H9 (cell line): ENCODE measurements around the gene OMP. TPM values are rescaled to one million over a fixed set of nuclear protein-coding genes. Genes with fewer than 3 reads are reported as not detected.

ENCODE experiments used
- DNase-seq: peaks from one replicate; pipeline ENCODE4 v3.0.0-alpha.2; 2017
- H2AFZ ChIP-seq: one replicate; pipeline ENCODE4 v1.6.1; 2013; ENCODE audit warnings: mild to moderate bottlenecking, low read length, control low read depth, moderate library complexity
- H2AK5ac ChIP-seq: 2 replicates; pipeline ENCODE4 v1.6.1; 2013; ENCODE audit warnings: low read length, control low read depth, mixed read lengths; ENCODE audit not compliant: insufficient read length
- H2BK120ac ChIP-seq: one replicate; pipeline ENCODE4 v1.6.1; 2013; ENCODE audit warnings: low read depth, mild to moderate bottlenecking, low read length, control low read depth, inconsistent platforms; ENCODE audit not compliant: poor library complexity, severe bottlenecking
- H2BK12ac ChIP-seq: 2 replicates; pipeline ENCODE4 v1.6.1; 2013; ENCODE audit warnings: low read length, control low read depth, mixed read lengths, low read depth; ENCODE audit not compliant: insufficient read length
- H2BK15ac ChIP-seq: 2 replicates; pipeline ENCODE4 v1.6.1; 2013; ENCODE audit warnings: low read depth, low read length, control low read depth
- H2BK20ac ChIP-seq: one replicate; pipeline ENCODE4 v1.6.1; 2013; ENCODE audit warnings: low read depth, mild to moderate bottlenecking, low read length, control low read depth, inconsistent platforms; ENCODE audit not compliant: poor library complexity, severe bottlenecking
- H2BK5ac ChIP-seq: 2 replicates; pipeline ENCODE4 v1.6.1; 2013; ENCODE audit warnings: low read length, control low read depth, mixed read lengths; ENCODE audit not compliant: insufficient read length
- H3K14ac ChIP-seq: 2 replicates; pipeline ENCODE4 v1.6.1; 2013; ENCODE audit warnings: low read length, control low read depth; ENCODE audit not compliant: insufficient read depth
- H3K18ac ChIP-seq: 2 replicates; pipeline ENCODE4 v1.6.1; 2013; ENCODE audit warnings: low read depth, mild to moderate bottlenecking, mixed read lengths, low read length, control low read depth; ENCODE audit not compliant: insufficient read length
- H3K23ac ChIP-seq: 2 replicates; pipeline ENCODE4 v1.6.1; 2013; ENCODE audit warnings: low read length, control low read depth, mixed read lengths, low read depth; ENCODE audit not compliant: insufficient read length
- H3K23me2 ChIP-seq: 2 replicates; pipeline ENCODE4 v1.6.1; 2013; ENCODE audit warnings: low read depth, mild to moderate bottlenecking, mixed read lengths, low read length, control low read depth; ENCODE audit not compliant: insufficient read length, poor library complexity, severe bottlenecking
- H3K27ac ChIP-seq: 2 replicates; pipeline ENCODE4 v1.5.1; 2013; ENCODE audit warnings: low read length, control low read depth, mixed read lengths, low read depth; ENCODE audit not compliant: insufficient read length
- H3K27me3 ChIP-seq: 2 replicates; pipeline ENCODE4 v1.6.1; 2013; ENCODE audit warnings: low read length, control low read depth, inconsistent platforms; ENCODE audit not compliant: insufficient read depth
- H3K4ac ChIP-seq: 2 replicates; pipeline ENCODE4 v1.6.1; 2013; ENCODE audit warnings: low read depth, mild to moderate bottlenecking, control low read depth, inconsistent platforms, low read length, moderate library complexity
- H3K4me1 ChIP-seq: 2 replicates; pipeline ENCODE4 v1.6.1; 2013; ENCODE audit warnings: low read length, control low read depth, inconsistent platforms; ENCODE audit not compliant: insufficient read depth
- H3K4me2 ChIP-seq: 2 replicates; pipeline ENCODE4 v1.6.1; 2013; ENCODE audit warnings: low read length, control low read depth, mixed read lengths; ENCODE audit not compliant: insufficient read length, insufficient read depth
- H3K56ac ChIP-seq: 2 replicates; pipeline ENCODE4 v1.6.1; 2013; ENCODE audit warnings: low read depth, mild to moderate bottlenecking, mixed read lengths, low read length, control low read depth; ENCODE audit not compliant: insufficient read length
- H3K79me1 ChIP-seq: 2 replicates; pipeline ENCODE4 v1.6.1; 2013; ENCODE audit warnings: low read depth, mild to moderate bottlenecking, moderate library complexity, low read length, control low read depth, inconsistent platforms; ENCODE audit not compliant: insufficient read depth, poor library complexity, severe bottlenecking
- H3K79me2 ChIP-seq: 2 replicates; pipeline ENCODE4 v1.6.1; 2013; ENCODE audit warnings: low read length, control low read depth, inconsistent platforms; ENCODE audit not compliant: insufficient read depth
- H3K9ac ChIP-seq: 2 replicates; pipeline ENCODE4 v1.6.1; 2013; ENCODE audit warnings: low read length, control low read depth, mixed read lengths; ENCODE audit not compliant: insufficient read length; ENCODE audit errors: extremely low read depth
- H3K9me3 ChIP-seq: one replicate; pipeline ENCODE4 v1.6.1; 2013; ENCODE audit warnings: low read depth, low read length, inconsistent platforms; ENCODE audit not compliant: control insufficient read depth
- H3T11ph ChIP-seq: one replicate; pipeline ENCODE4 v1.6.1; 2013; ENCODE audit warnings: mild to moderate bottlenecking, low read length, control low read depth, inconsistent platforms
- H4K20me1 ChIP-seq: one replicate; pipeline ENCODE4 v1.6.1; 2013; ENCODE audit not compliant: control insufficient read depth, insufficient read length, insufficient read depth
- H4K5ac ChIP-seq: 2 replicates; pipeline ENCODE4 v1.6.1; 2013; ENCODE audit warnings: low read depth, mild to moderate bottlenecking, mixed read lengths, low read length, control low read depth; ENCODE audit not compliant: insufficient read length
- H4K8ac ChIP-seq: replicated peaks from 2 replicates; pipeline ENCODE4 v1.6.1; 2013; ENCODE audit warnings: low read length, control low read depth, mixed read lengths, low read depth; ENCODE audit not compliant: insufficient read length
- H4K91ac ChIP-seq: 2 replicates; pipeline ENCODE4 v1.6.1; 2013; ENCODE audit warnings: low read depth, mild to moderate bottlenecking, moderate library complexity, mixed read lengths, low read length, control low read depth; ENCODE audit not compliant: insufficient read length
- H3K27ac Mint-ChIP-seq, 3 experiments: 2 replicates in 2 of 3; 3 replicates in 1 of 3; pipeline ENCODE4 v1.8.0; 2020 to 2021; ENCODE audit warnings: mixed read lengths in 3 of 3, mild to moderate bottlenecking in 1 of 3, moderate library complexity in 1 of 3
- H3K27me3 Mint-ChIP-seq: 2 replicates; pipeline ENCODE4 v1.8.0; 2021; ENCODE audit warnings: low read depth, mild to moderate bottlenecking, moderate library complexity, mixed read lengths
- H3K36me3 Mint-ChIP-seq, 3 experiments: 2 replicates in 2 of 3; 3 replicates in 1 of 3; pipeline ENCODE4 v1.8.0; 2020 to 2021; ENCODE audit warnings: low read depth in 3 of 3, mixed read lengths in 3 of 3; ENCODE audit not compliant: insufficient read depth in 1 of 3
- H3K4me1 Mint-ChIP-seq, 2 experiments: 2 replicates each; pipeline ENCODE4 v1.8.0; 2020; ENCODE audit warnings: mixed read lengths in 2 of 2
- H3K4me3 Mint-ChIP-seq, 2 experiments: 2 replicates in 1 of 2; 3 replicates in 1 of 2; pipeline ENCODE4 v1.8.0; 2020 to 2021; ENCODE audit warnings: mild to moderate bottlenecking in 2 of 2, mixed read lengths in 2 of 2, moderate library complexity in 1 of 2
- H3K9me3 Mint-ChIP-seq, 2 experiments: 2 replicates in 1 of 2; 3 replicates in 1 of 2; pipeline ENCODE4 v1.8.0; 2020; ENCODE audit warnings: mild to moderate bottlenecking in 2 of 2, mixed read lengths in 2 of 2, moderate library complexity in 1 of 2
- CTCF ChIP-seq: fragments of 200-600 bp; sonication (generic); conservative IDR thresholded peaks from 3 replicates; pipeline ENCODE4 v1.8.0; 2021; ENCODE audit warnings: antibody characterized with exemption, mild to moderate bottlenecking
- WGBS: extraction: QIAGEN DNeasy Blood & Tissue Kit; methylation state at CpG from one replicate; pipeline ENCODE4 v1.1.7; 2013; ENCODE audit warnings: missing lambda C conversion rate, low lambda C conversion rate, mixed read lengths; ENCODE audit not compliant: insufficient read length; ENCODE audit errors: extremely low coverage; 5-methylcytosine and 5-hydroxymethylcytosine counted together
- total RNA-seq: library from RNA; stranded (reverse); gene quantifications from 2 replicates; pipeline ENCODE4 v1.2.1, GENCODE V29; 2021

OMP gene
- total RNA-seq, 1 experiment from 2014 or later = not detected

- no CpG with 5 or more reads among the region's 1 CpG for WGBS
- no peak overlapping the region for H3K27ac ChIP-seq
- H2BK120ac ChIP-seq = no peak overlapping the region
- H3K79me2 ChIP-seq = 0 out of 2 replicates have a peak, but pooled peaks cover 2% of the 10 kb centered on the region
- no peaks in the 10 kb centered on the region for H3K4me1 ChIP-seq
- H4K8ac ChIP-seq = no peak overlapping the region
- no peak overlapping the region for H2BK12ac ChIP-seq
- no peak overlapping the region for H4K5ac ChIP-seq
- no peak overlapping the region for H2BK5ac ChIP-seq
- Mint-ChIP-seq H3K4me1 (peaks cover 17 to 20% of the 10 kb centered on the region in 2 experiments), H3K4me3 (no peak overlapping the region; a peak in 1 of 5 replicates), H3K36me3 (no peaks in the 10 kb centered on the region), H3K27ac (no peak overlapping the region), H3K27me3 (peaks cover 17% of the 10 kb centered on the region), H3K9me3 (peaks cover 6 to 7% of the 10 kb centered on the region in 2 experiments; a peak in 2 of 5 replicates)
- H2AK5ac ChIP-seq = no peak overlapping the region
- no peak overlapping the region for H3K14ac ChIP-seq
- H3K4ac ChIP-seq = no peak overlapping the region
- H3K79me1 ChIP-seq = no peaks in the 10 kb centered on the region
- H3K18ac ChIP-seq = no peak overlapping the region
- H4K91ac ChIP-seq = no peak overlapping the region
- no peak overlapping the region for H2BK15ac ChIP-seq
- H3K27me3 ChIP-seq = no peaks in the 10 kb centered on the region
- no peak for DNase-seq
- no peak overlapping the region for H3K4me2 ChIP-seq
- TF ChIP-seq CTCF = no peak
- H3K9ac ChIP-seq = no peak overlapping the region
- H2BK20ac ChIP-seq = no peak overlapping the region
- H4K20me1 ChIP-seq = no peaks in the 10 kb centered on the region
- H3K56ac ChIP-seq = no peak overlapping the region
- H3K9me3 ChIP-seq = no peaks in the 10 kb centered on the region
- H3T11ph ChIP-seq = no peak overlapping the region
- no peak overlapping the region for H2AFZ ChIP-seq
- no peak overlapping the region for H3K23ac ChIP-seq
- H3K23me2 ChIP-seq = peaks cover 10% of the 10 kb centered on the region
Measured at GRCh38 chr11:77063407-77063806, 39.2 kb upstream of the OMP start.
